ENCODE results near the gene SSR1.
A peak's percentile ranks its signal among the peaks of the same experiment; 100 is the strongest.

The SSR1 gene

GRCh38 chr6:7257521-7258230 is 55.3 kb downstream of the SSR1 start:
- no peak for DNase-seq (ENCODE audit: low spot score)

GRCh38 chr6:7256785-7257184 is 56.2 kb downstream of the SSR1 start:
- DNase-seq (ENCODE audit: low spot score) = no peak

- no peak for DNase-seq (ENCODE audit: low spot score)
Observed at GRCh38 chr6:7255918-7256317, 57.1 kb downstream of the SSR1 start.

- peak; percentile 69 for DNase-seq (ENCODE audit: low spot score)
Observed at GRCh38 chr6:7254980-7255835, 57.8 kb downstream of the SSR1 start.

- peak; percentile 40 for DNase-seq (ENCODE audit: low spot score)
Observed at GRCh38 chr6:7252390-7252789, 60.6 kb downstream of the SSR1 start.

- DNase-seq (ENCODE audit: low spot score) = no peak
Observed at GRCh38 chr6:7251646-7252260, 61.2 kb downstream of the SSR1 start.

- no peak for DNase-seq (ENCODE audit: low spot score)
Observed at GRCh38 chr6:7250812-7251211, 62.2 kb downstream of the SSR1 start.

- no peak for DNase-seq (ENCODE audit: low spot score)
Observed at GRCh38 chr6:7249946-7250643, 62.9 kb downstream of the SSR1 start.

- no peak for DNase-seq (ENCODE audit: low spot score)
Observed at GRCh38 chr6:7249391-7249790, 63.6 kb downstream of the SSR1 start.

- DNase-seq (ENCODE audit: low spot score) = no peak
Observed at GRCh38 chr6:7247828-7248227, 65.2 kb downstream of the SSR1 start.

- no peak for DNase-seq (ENCODE audit: low spot score)
Observed at GRCh38 chr6:7247179-7247456, 65.9 kb downstream of the SSR1 start.

GRCh38 chr6:7246401-7247178 is 66.4 kb downstream of the SSR1 start:
- no peak for DNase-seq (ENCODE audit: low spot score)

GRCh38 chr6:7245668-7246393 is 67.2 kb downstream of the SSR1 start:
- DNase-seq (ENCODE audit: low spot score) = no peak

- peak; percentile 65 for DNase-seq (ENCODE audit: low spot score)
Observed at GRCh38 chr6:7243179-7243981, 69.6 kb downstream of the SSR1 start.

GRCh38 chr6:7242835-7243178 is 70.2 kb downstream of the SSR1 start:
- DNase-seq (ENCODE audit: low spot score) = no peak

- DNase-seq (ENCODE audit: low spot score) = no peak
Observed at GRCh38 chr6:7241709-7242645, 71.0 kb downstream of the SSR1 start.

GRCh38 chr6:7241160-7241559 is 71.8 kb downstream of the SSR1 start:
- DNase-seq (ENCODE audit: low spot score) = no peak

GRCh38 chr6:7240351-7240750 is 72.6 kb downstream of the SSR1 start:
- no peak for DNase-seq (ENCODE audit: low spot score)

- DNase-seq (ENCODE audit: low spot score) = no peak
Observed at GRCh38 chr6:7239590-7239948, 73.4 kb downstream of the SSR1 start.

Data from Ammon's horn (tissue), 1 donor.